Spleen (tissue), 11 donors: ENCODE data around the gene SUPT20H. TPM values are rescaled to one million over a fixed set of nuclear protein-coding genes. Genes with fewer than 3 reads are reported as not detected.

Experiments
- DNase-seq: peaks from one replicate; pipeline ENCODE4 v3.0.0-alpha.2; 2020
- H3K27ac ChIP-seq, 8 donors: fragments of 200-600 bp; sonication (generic) in 7 of 8; 1 replicate in 4 of 8; 2 replicates in 4 of 8; pipeline versions ENCODE4 v1.5.0 to v1.8.0; 2016 to 2021; ENCODE audit warnings: inconsistent platforms in 4 of 8, mild to moderate bottlenecking in 4 of 8, moderate library complexity in 1 of 8
- H3K27me3 ChIP-seq, 7 donors: fragments of 200-600 bp; sonication (generic) in 6 of 7; replicated peaks in 1 of 7; 1 replicate in 4 of 7; 2 replicates in 3 of 7; pipeline versions ENCODE4 v1.5.0 to v1.8.0; 2016 to 2021; ENCODE audit warnings: inconsistent platforms in 3 of 7, mild to moderate bottlenecking in 1 of 7
- H3K36me3 ChIP-seq, 6 donors: fragments of 200-600 bp; sonication (generic) in 5 of 6; 1 replicate in 4 of 6; 2 replicates in 2 of 6; pipeline versions ENCODE4 v1.5.0 to v1.8.0; 2016 to 2021; ENCODE audit warnings: inconsistent platforms in 2 of 6
- H3K4me1 ChIP-seq, 6 donors: fragments of 200-600 bp; sonication (generic) in 5 of 6; 1 replicate in 3 of 6; 2 replicates in 3 of 6; pipeline versions ENCODE4 v1.5.0 to v1.8.0; 2016 to 2021; ENCODE audit warnings: inconsistent platforms in 3 of 6
- H3K4me3 ChIP-seq, 8 donors: fragments of 200-600 bp; sonication (generic) in 7 of 8; 1 replicate in 4 of 8; 2 replicates in 4 of 8; pipeline versions ENCODE4 v1.5.0 to v1.8.0; 2016 to 2021; ENCODE audit warnings: inconsistent platforms in 4 of 8, mild to moderate bottlenecking in 4 of 8, moderate library complexity in 2 of 8
- H3K9me3 ChIP-seq, 8 donors: fragments of 200-600 bp; sonication (generic) in 7 of 8; 1 replicate in 4 of 8; 2 replicates in 4 of 8; pipeline versions ENCODE4 v1.5.0 to v1.8.0; 2016 to 2021; ENCODE audit warnings: inconsistent platforms in 4 of 8
- CTCF ChIP-seq, 11 experiments: fragments of 200-600 bp in 7 of 11; fragments of 450-650 bp in 4 of 11; sonication (generic) in 4 of 11; IDR thresholded peaks in 8 of 11; conservative IDR thresholded peaks in 3 of 11; 1 replicate in 7 of 11; 2 replicates in 4 of 11; pipeline versions ENCODE4 v1.4.0 to v1.8.0; 2016 to 2021; ENCODE audit warnings: antibody characterized with exemption in 11 of 11, inconsistent platforms in 4 of 11, mild to moderate bottlenecking in 1 of 11
- POLR2A ChIP-seq, 3 donors: fragments of 450-650 bp; IDR thresholded peaks; one replicate each; pipeline ENCODE4 v1.5.1; 2017; ENCODE audit warnings: antibody characterized with exemption in 3 of 3, mild to moderate bottlenecking in 1 of 3
- POLR2AphosphoS5 ChIP-seq, 3 donors: sonication (generic); formaldehyde crosslinking; IDR thresholded peaks; one replicate each; pipeline ENCODE4 v1.5.1; 2017; ENCODE audit warnings: antibody characterized with exemption in 3 of 3
- WGBS, 5 donors: extraction: QIAGEN DNeasy Blood & Tissue Kit in 3 of 5; methylation state at CpG; one replicate each; pipeline versions ENCODE4 v1.1.5 to v1.1.7; 2013 to 2018; 5-methylcytosine and 5-hydroxymethylcytosine counted together
- intact Hi-C: fragments of 100-400 bp; cut with DNase I; formaldehyde crosslinking; loops from one replicate; pipeline ENCODE4 v1.15.0; 2023; ENCODE audit warnings: low total_unique reads
- polyA plus RNA-seq, 3 donors: library from polyadenylated mRNA; stranded (reverse); fragments of 200-250 nt; gene quantifications; one replicate each; pipeline ENCODE4 v1.2.1, GENCODE V29; 2013
- total RNA-seq, 7 donors: library from RNA; depleted of rRNA in 3 of 7; stranded (reverse); fragments of >200 nt in 3 of 7; fragmentation: NEBNext Ultra II Directional in 4 of 7; extraction: Animal tissue kit (Norgen Biotek cat#: 25700) in 4 of 7; gene quantifications; one replicate each; pipeline versions ENCODE4 v1.1.0 to v1.2.1, GENCODE V29; 2016 to 2021
- donor health status: healthy with polysubstance abuse.
- donor health status: DM: no; HTN: no; CAD: no; lungs with moderate emphysema.
- donor health status: DM: no; HTN: no; CAD: no.
- donor health status: Bipolar disorder and iron deficiency.
- donor health status: healthy.
- donor health status: DM: no; HTN: no; CAD: no.
- donor health status: DM: yes; HTN: yes; CAD: no.

Gene SUPT20H
- total and polyA plus RNA-seq, 10 donors: 22.0 to 95.3 (median 64.9) TPM

DNA sequence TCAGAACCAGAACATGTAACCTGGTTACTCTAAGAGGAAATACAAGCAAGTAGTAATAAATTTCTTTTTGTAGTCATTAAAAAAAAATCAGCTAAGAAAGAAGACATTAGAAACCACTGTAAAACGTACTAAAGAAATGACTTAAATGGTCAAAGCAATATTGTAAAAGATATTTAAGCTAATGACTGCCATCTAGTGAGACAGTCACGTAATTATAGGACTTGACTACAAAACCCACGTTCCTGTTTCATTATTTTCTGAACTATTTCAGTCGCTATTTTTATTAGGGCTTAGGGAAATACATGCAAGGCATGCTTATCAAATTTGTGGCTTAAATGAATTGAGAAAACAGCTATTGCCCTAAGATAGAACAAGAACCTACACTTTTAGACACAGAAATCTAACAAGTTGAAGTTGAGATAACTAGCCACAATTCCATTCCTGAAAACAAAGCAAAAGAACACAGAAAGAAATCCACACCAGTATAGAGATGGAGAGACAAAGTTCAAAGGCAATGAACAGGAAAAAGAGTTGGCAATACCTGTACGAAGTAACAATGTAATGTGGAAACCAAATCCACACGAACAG lies 78.2 kb downstream of the SUPT20H start:
- Histone ChIP-seq H3K27me3 (no peaks in the 10 kb centered on the region), H3K4me1 (peaks cover 0 to 3% (median 0%) of the 10 kb centered on the region in 6 donors), H3K36me3 (peaks cover 0 to 94% (median 49%) of the 10 kb centered on the region in 6 donors), H3K9me3 (no peaks in the 10 kb centered on the region), H3K4me3 (no peak overlapping the region), H3K27ac (no peak overlapping the region)
- intact Hi-C loops: loop anchor here (10.0 kb wide), 1 partner anchor 566 kb away; no protein-coding TSS in a partner anchor
- WGBS, 5 donors: 32 to 38% (median 33%) methylated on average over 6 of the region's 6 CpGs
- no peak for TF ChIP-seq POLR2A (IDR thresholded peaks at IDR 0.05)
- TF ChIP-seq CTCF (IDR thresholded peaks at IDR 0.05 in 8 of 11, conservative IDR thresholded peaks at IDR 0.05 in 3 of 11): peak in 8 of 11 experiments; percentile 11 to 58 (median 45)
- no peak for DNase-seq

- peaks cover 0 to 14% (median 11%) of the 10 kb centered on the region in 8 donors for H3K9me3 ChIP-seq
- TF ChIP-seq POLR2AphosphoS5 (IDR thresholded peaks at IDR 0.05) (no peak), POLR2A (IDR thresholded peaks at IDR 0.05) (no peak)
- H3K4me3 ChIP-seq: no peak overlapping the region
- WGBS, 5 donors: 80 to 90% (median 86%) methylated on average over 7 of the region's 7 CpGs
- H3K36me3 ChIP-seq: peaks cover 0 to 94% (median 45%) of the 10 kb centered on the region in 6 donors
- intact Hi-C loops: loop anchor here (10.0 kb wide), 1 partner anchor 565 kb away; no protein-coding TSS in a partner anchor
- peaks cover 0 to 3% (median 0%) of the 10 kb centered on the region in 6 donors for H3K4me1 ChIP-seq
- DNase-seq: no peak
- no peak overlapping the region for H3K27ac ChIP-seq
- no peaks in the 10 kb centered on the region for H3K27me3 ChIP-seq
Measured at GRCh38 chr13:36979361-36980050, 80.0 kb downstream of the SUPT20H start.

DNA sequence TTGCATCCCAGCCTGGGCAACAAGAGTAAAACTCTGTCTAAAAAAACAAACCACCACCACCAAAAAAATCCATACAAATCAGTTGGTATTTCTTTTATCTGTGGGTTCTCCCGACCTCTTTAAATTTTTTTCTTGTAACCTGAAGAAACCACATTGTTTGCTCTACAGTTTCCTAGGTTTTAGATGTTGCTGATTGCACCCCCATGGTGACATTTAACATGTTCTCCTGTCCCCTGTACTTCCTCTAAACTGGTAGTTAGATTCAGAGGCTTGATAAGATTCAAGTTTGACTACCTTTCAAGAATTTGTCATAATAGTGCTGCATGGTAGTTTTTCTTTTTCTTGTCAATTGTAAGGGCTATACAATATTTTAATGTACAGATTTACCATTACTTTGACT lies 84.3 kb downstream of the SUPT20H start:
- peaks cover 0 to 85% (median 36%) of the 10 kb centered on the region in 6 donors for H3K36me3 ChIP-seq
- peaks cover 0 to 14% (median 11%) of the 10 kb centered on the region in 8 donors for H3K9me3 ChIP-seq
- no peak overlapping the region for H3K4me3 ChIP-seq
- 73 to 86% (median 83%) methylated on average over 1 of the region's 1 CpG for WGBS, 5 donors
- no peaks in the 10 kb centered on the region for H3K27me3 ChIP-seq
- no peak for TF ChIP-seq CTCF (IDR thresholded peaks at IDR 0.05 in 8 of 11, conservative IDR thresholded peaks at IDR 0.05 in 3 of 11)
- no peak for TF ChIP-seq POLR2AphosphoS5 (IDR thresholded peaks at IDR 0.05)
- TF ChIP-seq POLR2A (IDR thresholded peaks at IDR 0.05): no peak
- no peak for DNase-seq
- peaks cover 0 to 12% (median 5%) of the 10 kb centered on the region in 6 donors for H3K4me1 ChIP-seq
- intact Hi-C loops: no loop called here
- H3K27ac ChIP-seq: no peak overlapping the region

- Histone ChIP-seq H3K4me3 (no peak overlapping the region), H3K4me1 (peaks cover 0 to 12% (median 5%) of the 10 kb centered on the region in 6 donors), H3K27ac (no peak overlapping the region), H3K27me3 (no peaks in the 10 kb centered on the region), H3K36me3 (peaks cover 0 to 85% (median 45%) of the 10 kb centered on the region in 6 donors), H3K9me3 (peaks cover 0 to 14% (median 11%) of the 10 kb centered on the region in 8 donors)
- TF ChIP-seq POLR2A (IDR thresholded peaks at IDR 0.05) (no peak), POLR2AphosphoS5 (IDR thresholded peaks at IDR 0.05) (no peak), CTCF (IDR thresholded peaks at IDR 0.05 in 8 of 11, conservative IDR thresholded peaks at IDR 0.05 in 3 of 11) (no peak)
- WGBS, 5 donors: 73 to 83% (median 80%) methylated on average over 5 of the region's 5 CpGs
- no peak for DNase-seq
- intact Hi-C loops: no loop called here
Measured at GRCh38 chr13:36973621-36974295, 85.7 kb downstream of the SUPT20H start.
